ENCODE results near the gene MUC13.

MUC13 gene

DNA sequence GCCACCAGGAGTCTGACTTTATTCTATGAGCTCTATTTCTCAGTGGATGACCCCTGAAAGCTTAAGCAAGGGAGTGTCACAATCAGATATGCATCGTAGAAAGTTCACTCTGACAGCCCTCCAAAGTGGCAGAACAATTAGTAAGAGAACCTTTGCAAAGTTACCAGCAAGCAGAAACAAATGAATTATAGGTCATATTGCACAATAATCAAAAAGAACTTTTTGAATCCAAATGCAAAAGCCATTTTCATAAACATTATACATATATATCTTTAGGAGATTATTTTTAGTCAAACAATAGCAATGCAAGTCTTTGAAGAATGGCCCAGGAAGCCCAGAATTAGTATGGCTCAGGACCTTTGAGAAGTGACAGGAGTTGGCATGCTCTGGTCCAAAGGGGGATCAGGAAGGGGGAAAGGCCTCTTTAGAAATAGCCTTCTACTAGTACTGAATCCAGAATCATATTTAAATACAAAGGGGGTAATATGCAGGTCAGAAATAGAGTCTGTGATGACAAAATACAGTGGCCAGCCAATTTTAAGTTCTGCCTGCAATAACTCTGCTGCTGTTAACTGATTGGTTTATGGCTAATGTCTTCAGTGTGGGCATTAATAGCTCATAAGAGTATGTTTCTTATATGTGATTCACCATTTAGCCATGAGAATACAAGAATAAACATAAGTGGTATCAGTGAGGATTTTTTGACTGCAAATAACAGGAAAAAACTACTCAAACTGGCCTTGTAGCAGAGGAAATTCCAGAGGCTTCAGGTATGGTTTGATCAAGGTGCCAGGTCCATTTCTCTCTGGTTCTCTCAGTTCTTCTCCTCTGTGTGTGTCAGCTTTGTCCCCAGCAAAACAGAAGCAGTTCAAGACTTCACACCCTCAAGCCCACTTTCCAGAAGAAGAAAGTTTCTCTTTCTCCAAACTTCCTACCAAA lies 30.4 kb downstream of the MUC13 start:
- H3K9me3 ChIP-seq (ENCODE audit: low read depth, low read length), result no peaks in the 10 kb centered on the region
- H3K36me3 ChIP-seq (ENCODE audit: insufficient read depth, low read length), result no peaks in the 10 kb centered on the region
- no peak overlapping the region for H3K9ac ChIP-seq (ENCODE audit: insufficient read length)
- no peak overlapping the region for H3K27ac ChIP-seq
- no peak overlapping the region for H3K4me3 ChIP-seq
- no peak for DNase-seq (ENCODE audit: low read depth, low spot score)
- TF ChIP-seq FOXP2 (optimal IDR thresholded peaks at IDR 0.05; ENCODE audit: control extremely low read depth, extremely low read length, insufficient read depth) (no peak), POLR2AphosphoS5 (IDR thresholded peaks at IDR 0.05; ENCODE audit: borderline replicate concordance, low read depth, low read length) (no peak), EZH2 (IDR thresholded peaks at IDR 0.05) (no peak)

DNA sequence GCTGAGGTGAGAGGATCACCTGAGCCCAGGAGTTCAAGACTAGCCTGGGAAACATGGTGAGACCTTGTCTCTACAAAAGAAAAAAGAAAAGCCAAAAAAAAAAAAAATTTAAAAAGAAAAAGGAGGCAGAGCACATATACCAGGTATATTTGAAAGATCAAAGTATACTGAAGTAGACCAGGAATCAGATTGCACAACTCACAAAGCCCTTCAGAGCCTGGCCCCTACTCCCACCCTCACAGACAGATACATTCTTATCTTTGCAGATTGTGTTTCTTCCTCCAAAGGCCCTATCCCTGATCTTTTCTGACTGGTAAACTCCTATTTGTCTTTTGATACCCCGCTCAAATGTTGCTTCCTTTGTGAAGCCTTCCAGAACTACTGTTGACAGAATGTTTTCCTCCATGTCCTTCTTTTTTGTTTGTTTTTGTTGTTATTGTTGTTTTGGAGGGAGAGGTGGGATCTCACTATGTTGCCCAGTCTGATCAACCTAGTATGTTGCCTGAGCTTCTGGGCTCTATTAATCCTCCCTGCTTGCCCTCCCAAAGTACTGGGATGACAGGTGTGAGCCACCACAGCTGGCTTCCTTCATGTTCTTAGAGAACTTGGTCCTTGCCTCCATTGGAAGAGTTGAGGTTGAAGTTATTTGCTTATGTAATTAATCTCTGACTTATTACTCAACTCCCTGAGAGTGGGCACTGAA lies 37.6 kb downstream of the MUC13 start:
- TF ChIP-seq EZH2 (IDR thresholded peaks at IDR 0.05) (no peak), POLR2AphosphoS5 (IDR thresholded peaks at IDR 0.05; ENCODE audit: borderline replicate concordance, low read depth, low read length) (no peak), FOXP2 (optimal IDR thresholded peaks at IDR 0.05; ENCODE audit: control extremely low read depth, extremely low read length, insufficient read depth) (no peak)
- Histone ChIP-seq H3K9me3 (ENCODE audit: low read depth, low read length) (no peaks in the 10 kb centered on the region), H3K27ac (no peak overlapping the region), H3K9ac (ENCODE audit: insufficient read length) (no peak overlapping the region), H3K4me3 (no peak overlapping the region), H3K36me3 (ENCODE audit: insufficient read depth, low read length) (peaks cover 29% of the 10 kb centered on the region)
- no peak for DNase-seq (ENCODE audit: low read depth, low spot score)

GRCh38 chr3:124895756-124896155 lies 38.8 kb downstream of the MUC13 start:
- no peaks in the 10 kb centered on the region for H3K9me3 ChIP-seq (ENCODE audit: low read depth, low read length)
- H3K9ac ChIP-seq (ENCODE audit: insufficient read length), result no peak overlapping the region
- H3K4me3 ChIP-seq, result no peak overlapping the region
- TF ChIP-seq EZH2 (IDR thresholded peaks at IDR 0.05), result no peak
- no peak for TF ChIP-seq FOXP2 (optimal IDR thresholded peaks at IDR 0.05; ENCODE audit: control extremely low read depth, extremely low read length, insufficient read depth)
- no peak for TF ChIP-seq POLR2AphosphoS5 (IDR thresholded peaks at IDR 0.05; ENCODE audit: borderline replicate concordance, low read depth, low read length)
- no peak for DNase-seq (ENCODE audit: low read depth, low spot score)
- no peak overlapping the region for H3K27ac ChIP-seq
- H3K36me3 ChIP-seq (ENCODE audit: insufficient read depth, low read length), result peaks cover 38% of the 10 kb centered on the region

DNA sequence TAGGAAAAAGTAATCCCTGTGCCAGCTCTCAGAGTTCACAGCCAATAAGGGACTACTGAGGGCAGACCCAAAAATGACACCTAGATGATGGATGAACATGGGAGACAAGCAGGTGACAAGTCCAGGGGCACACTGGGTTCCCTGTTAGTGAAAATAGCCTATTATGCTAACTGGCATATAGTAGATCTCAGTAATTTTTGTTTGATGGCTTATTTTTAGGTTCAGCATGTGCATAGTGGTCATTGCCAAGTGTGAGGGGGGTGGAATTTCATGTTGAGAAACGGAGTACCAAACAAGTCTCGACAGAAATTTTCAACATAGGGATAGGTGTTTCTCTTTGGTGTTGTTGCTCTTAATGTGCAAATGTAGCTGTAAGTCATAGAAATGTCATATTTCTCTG lies 41.0 kb downstream of the MUC13 start:
- TF ChIP-seq POLR2AphosphoS5 (IDR thresholded peaks at IDR 0.05; ENCODE audit: borderline replicate concordance, low read depth, low read length) (no peak), FOXP2 (optimal IDR thresholded peaks at IDR 0.05; ENCODE audit: control extremely low read depth, extremely low read length, insufficient read depth) (no peak), EZH2 (IDR thresholded peaks at IDR 0.05) (no peak)
- H3K9ac ChIP-seq (ENCODE audit: insufficient read length), result no peak overlapping the region
- DNase-seq (ENCODE audit: low read depth, low spot score), result no peak
- H3K9me3 ChIP-seq (ENCODE audit: low read depth, low read length), result no peaks in the 10 kb centered on the region
- no peak overlapping the region for H3K4me3 ChIP-seq
- no peak overlapping the region for H3K27ac ChIP-seq
- H3K36me3 ChIP-seq (ENCODE audit: insufficient read depth, low read length), result peaks cover 40% of the 10 kb centered on the region

- no peaks in the 10 kb centered on the region for H3K9me3 ChIP-seq (ENCODE audit: low read depth, low read length)
- peaks cover 29% of the 10 kb centered on the region for H3K36me3 ChIP-seq (ENCODE audit: insufficient read depth, low read length)
- no peak for TF ChIP-seq FOXP2 (optimal IDR thresholded peaks at IDR 0.05; ENCODE audit: control extremely low read depth, extremely low read length, insufficient read depth)
- H3K4me3 ChIP-seq, result no peak overlapping the region
- no peak overlapping the region for H3K27ac ChIP-seq
- no peak for DNase-seq (ENCODE audit: low read depth, low spot score)
- no peak overlapping the region for H3K9ac ChIP-seq (ENCODE audit: insufficient read length)
Measured at GRCh38 chr3:124890573-124891190, 43.9 kb downstream of the MUC13 start.

GRCh38 chr3:124888482-124889441 lies 45.8 kb downstream of the MUC13 start:
- Histone ChIP-seq H3K36me3 (ENCODE audit: insufficient read depth, low read length) (peaks cover 15% of the 10 kb centered on the region), H3K9ac (ENCODE audit: insufficient read length) (no peak overlapping the region), H3K4me3 (peak overlapping the region; percentile 93; the same call in 1 of the 2 replicates), H3K27ac (no peak overlapping the region), H3K9me3 (ENCODE audit: low read depth, low read length) (no peaks in the 10 kb centered on the region)
- TF ChIP-seq EZH2 (IDR thresholded peaks at IDR 0.05) (no peak), FOXP2 (optimal IDR thresholded peaks at IDR 0.05; ENCODE audit: control extremely low read depth, extremely low read length, insufficient read depth) (no peak), POLR2AphosphoS5 (IDR thresholded peaks at IDR 0.05; ENCODE audit: borderline replicate concordance, low read depth, low read length) (no peak; the same call in 1 of the 2 replicates)
- no peak for DNase-seq (ENCODE audit: low read depth, low spot score)

GRCh38 chr3:124887932-124888298 lies 46.6 kb downstream of the MUC13 start:
- no peak for DNase-seq (ENCODE audit: low read depth, low spot score)
- TF ChIP-seq POLR2AphosphoS5 (IDR thresholded peaks at IDR 0.05; ENCODE audit: borderline replicate concordance, low read depth, low read length) (no peak), EZH2 (IDR thresholded peaks at IDR 0.05) (no peak), FOXP2 (optimal IDR thresholded peaks at IDR 0.05; ENCODE audit: control extremely low read depth, extremely low read length, insufficient read depth) (no peak)
- Histone ChIP-seq H3K4me3 (peak overlapping the region; percentile 93), H3K9me3 (ENCODE audit: low read depth, low read length) (no peaks in the 10 kb centered on the region), H3K9ac (ENCODE audit: insufficient read length) (no peak overlapping the region), H3K27ac (no peak overlapping the region), H3K36me3 (ENCODE audit: insufficient read depth, low read length) (peaks cover 11% of the 10 kb centered on the region)

All from SK-N-MC (cell line).